IMR-90 (cell line): ENCODE data around the gene QKI. TPM values are rescaled to one million over a fixed set of nuclear protein-coding genes. Genes with fewer than 3 reads are reported as not detected.
A peak's percentile ranks its signal among the peaks of the same experiment; 100 is the strongest.

ENCODE experiments used
- ATAC-seq: fragments of 200-7000 bp; cut with Tn5 transposase; 2 replicates; pipeline ENCODE4 v1.9.1; 2020; ENCODE audit warnings: low read depth, mild to moderate bottlenecking, moderate library complexity
- BruUV-seq: library from RNA; stranded (reverse); fragments of 400-500 nt; replicated peaks from 2 replicates; lab custom pipeline; 2021; lab: Mats Ljungman, UMichigan
- CTCF ChIA-PET: fragments of 300-600 bp; formaldehyde crosslinking; extraction: SDS; loops from one replicate; lab custom pipeline; 2021; ENCODE audit warnings: antibody characterized with exemption; lab: Yijun Ruan, JAX
- POLR2A ChIA-PET: fragments of 300-600 bp; sonication (Branson Sonifier 250); formaldehyde crosslinking; loops from one replicate; lab custom pipeline; 2022; ENCODE audit warnings: antibody characterized with exemption; ENCODE audit not compliant: unreplicated experiment; lab: Charles Lee
- DNase-seq: peaks from one replicate; pipeline ENCODE4 v3.0.0; 2013
- H2AFZ ChIP-seq: replicated peaks from 2 replicates; pipeline ENCODE3; 2013; ENCODE audit warnings: low read length, mild to moderate bottlenecking; ENCODE audit not compliant: poor library complexity
- H2AK5ac ChIP-seq: 2 replicates; pipeline ENCODE4 v1.6.1; 2013; ENCODE audit warnings: low read depth, low read length, inconsistent platforms
- H2AK9ac ChIP-seq: replicated peaks from 2 replicates; pipeline ENCODE3; 2013; ENCODE audit warnings: mild to moderate bottlenecking, low read depth, low read length, moderate library complexity; ENCODE audit not compliant: poor library complexity
- H2BK120ac ChIP-seq: 2 replicates; pipeline ENCODE4 v1.6.1; 2013; ENCODE audit warnings: low read depth, low read length, inconsistent platforms
- H2BK15ac ChIP-seq: 3 replicates; pipeline ENCODE4 v1.6.1; 2013; ENCODE audit warnings: low read depth, low read length, inconsistent platforms
- H2BK20ac ChIP-seq: 2 replicates; pipeline ENCODE4 v1.6.1; 2013; ENCODE audit warnings: low read depth, mild to moderate bottlenecking, inconsistent platforms, low read length, moderate library complexity
- H2BK5ac ChIP-seq: 2 replicates; pipeline ENCODE4 v1.6.1; 2013; ENCODE audit warnings: mild to moderate bottlenecking, low read depth, low read length, inconsistent platforms; ENCODE audit not compliant: poor library complexity, severe bottlenecking
- H3K14ac ChIP-seq: replicated peaks from 2 replicates; pipeline ENCODE4 v1.6.1; 2013; ENCODE audit warnings: low read depth, low read length, inconsistent platforms
- H3K18ac ChIP-seq: 2 replicates; pipeline ENCODE4 v1.6.1; 2013; ENCODE audit warnings: low read depth, low read length, control low read depth
- H3K23ac ChIP-seq: 2 replicates; pipeline ENCODE4 v1.6.1; 2013; ENCODE audit warnings: low read depth, low read length, inconsistent platforms
- H3K27ac ChIP-seq: 2 replicates; pipeline ENCODE4 v1.5.1; 2013; ENCODE audit warnings: mild to moderate bottlenecking, control low read depth, low read length; ENCODE audit not compliant: insufficient read depth
- H3K27me3 ChIP-seq: 2 replicates; pipeline ENCODE4 v1.6.1; 2013; ENCODE audit warnings: low read length; ENCODE audit not compliant: control insufficient read depth, insufficient read depth
- H3K36me3 ChIP-seq: 2 replicates; pipeline ENCODE4 v1.6.1; 2013; ENCODE audit warnings: low read length, mixed read lengths; ENCODE audit not compliant: control insufficient read depth, insufficient read depth
- H3K4ac ChIP-seq: 2 replicates; pipeline ENCODE4 v1.6.1; 2013; ENCODE audit warnings: low read depth, low read length, inconsistent platforms
- H3K4me1 ChIP-seq: 2 replicates; pipeline ENCODE4 v1.6.1; 2013; ENCODE audit warnings: low read length, mixed read lengths; ENCODE audit not compliant: control insufficient read depth, insufficient read depth
- H3K4me2 ChIP-seq: 2 replicates; pipeline ENCODE4 v1.6.1; 2013; ENCODE audit warnings: low read depth, mild to moderate bottlenecking, control low read depth, low read length, moderate library complexity
- H3K4me3 ChIP-seq: 2 replicates; pipeline ENCODE4 v1.5.1; 2013; ENCODE audit warnings: low read depth, mild to moderate bottlenecking, control low read depth, low read length, moderate library complexity; ENCODE audit not compliant: insufficient read depth
- H3K56ac ChIP-seq: 2 replicates; pipeline ENCODE4 v1.6.1; 2013; ENCODE audit warnings: low read length, inconsistent platforms; ENCODE audit not compliant: insufficient read depth; ENCODE audit errors: extremely low read depth
- H3K79me1 ChIP-seq, 2 experiments: 2 replicates each; pipeline ENCODE4 v1.6.1; 2013; ENCODE audit warnings: low read length in 2 of 2, inconsistent platforms in 1 of 2, low read depth in 1 of 2
- H3K9ac ChIP-seq: 2 replicates; pipeline ENCODE4 v1.6.1; 2013; ENCODE audit warnings: low read depth, low read length, control low read depth
- H3K9me1 ChIP-seq: 2 replicates; pipeline ENCODE4 v1.6.1; 2013; ENCODE audit warnings: low read length, inconsistent platforms; ENCODE audit not compliant: insufficient read depth
- H3K9me3 ChIP-seq: 2 replicates; pipeline ENCODE4 v1.6.1; 2013; ENCODE audit warnings: low read length; ENCODE audit not compliant: control insufficient read depth, insufficient read depth
- H4K20me1 ChIP-seq: 2 replicates; pipeline ENCODE4 v1.6.1; 2013; ENCODE audit warnings: low read length, inconsistent platforms; ENCODE audit not compliant: insufficient read depth
- H4K5ac ChIP-seq: 2 replicates; pipeline ENCODE4 v1.6.1; 2013; ENCODE audit warnings: mild to moderate bottlenecking, low read depth, low read length, control low read depth
- H4K8ac ChIP-seq, 2 experiments: 2 replicates each; pipeline ENCODE4 v1.6.1; 2013; ENCODE audit warnings: low read depth in 2 of 2, low read length in 2 of 2, control low read depth in 1 of 2, inconsistent platforms in 1 of 2
- H4K91ac ChIP-seq: 2 replicates; pipeline ENCODE4 v1.6.1; 2013; ENCODE audit warnings: low read depth, low read length, inconsistent platforms; ENCODE audit not compliant: insufficient read depth
- BHLHE40 ChIP-seq: fragments of 150-350 bp; IDR thresholded peaks from 2 replicates; pipeline ENCODE4 v1.6.1; 2016; ENCODE audit warnings: mild to moderate bottlenecking, low read depth, low read length
- CEBPB ChIP-seq: IDR thresholded peaks from 2 replicates; pipeline ENCODE4 v1.6.1; 2012; ENCODE audit warnings: low read depth, low read length, improper control_type of control experiment
- CHD1 ChIP-seq: IDR thresholded peaks from 2 replicates; pipeline ENCODE4 v1.6.1; 2012; ENCODE audit warnings: low read depth, low read length, improper control_type of control experiment
- FOS ChIP-seq: fragments of 150-350 bp; IDR thresholded peaks from 2 replicates; pipeline ENCODE4 v1.6.1; 2016; ENCODE audit warnings: low read depth, low read length
- MAFK ChIP-seq: IDR thresholded peaks from 2 replicates; pipeline ENCODE4 v1.6.1; 2012; ENCODE audit warnings: low read depth, low read length, improper control_type of control experiment
- MAZ ChIP-seq: IDR thresholded peaks from 2 replicates; pipeline ENCODE4 v1.6.1; 2012; ENCODE audit warnings: low read depth, mild to moderate bottlenecking, low read length, improper control_type of control experiment, moderate library complexity, borderline replicate concordance
- MXI1 ChIP-seq: IDR thresholded peaks from 2 replicates; pipeline ENCODE4 v1.6.1; 2012; ENCODE audit warnings: low read depth, mild to moderate bottlenecking, low read length, moderate library complexity, borderline replicate concordance
- NFE2L2 ChIP-seq: fragments of 150-350 bp; IDR thresholded peaks from 2 replicates; pipeline ENCODE4 v1.6.1; 2016; ENCODE audit warnings: low read depth, mild to moderate bottlenecking, low read length
- POLR2A ChIP-seq: IDR thresholded peaks from 2 replicates; pipeline ENCODE4 v1.6.1; 2012; ENCODE audit warnings: mild to moderate bottlenecking, low read depth, low read length
- RAD21 ChIP-seq: IDR thresholded peaks from 2 replicates; pipeline ENCODE4 v1.6.1; 2012; ENCODE audit warnings: low read length, improper control_type of control experiment
- RCOR1 ChIP-seq: IDR thresholded peaks from 2 replicates; pipeline ENCODE4 v1.6.1; 2012; ENCODE audit warnings: mild to moderate bottlenecking, low read length, improper control_type of control experiment; ENCODE audit not compliant: insufficient replicate concordance
- RFX5 ChIP-seq: IDR thresholded peaks from 2 replicates; pipeline ENCODE4 v1.8.0; 2012; ENCODE audit warnings: low read depth, mild to moderate bottlenecking, low read length, moderate library complexity
- SMC3 ChIP-seq: fragments of 150-350 bp; IDR thresholded peaks from 2 replicates; pipeline ENCODE4 v1.6.1; 2016; ENCODE audit warnings: low read depth, mild to moderate bottlenecking, antibody characterized with exemption, low read length, moderate library complexity
- WGBS, 2 experiments: methylation state at CpG; one replicate each; pipeline versions ENCODE4 v1.1.5 to v1.1.7; 2013; ENCODE audit warnings: missing lambda C conversion rate in 2 of 2; ENCODE audit not compliant: insufficient read length in 1 of 2; ENCODE audit errors: extremely low coverage in 2 of 2; 5-methylcytosine and 5-hydroxymethylcytosine counted together
- dilution Hi-C: fragments of 300-500 bp; cut with HindIII; formaldehyde crosslinking; loops from one replicate; pipeline ENCODE4 v1.14.3; 2018; ENCODE audit warnings: low sequenced_read_pairs; ENCODE audit not compliant: unreplicated experiment
- in situ Hi-C: fragments of 300-500 bp; cut with MboI; formaldehyde crosslinking; loops from 3 replicates; pipeline ENCODE4 v1.14.3; 2019; ENCODE audit warnings: low sequenced_read_pairs, inconsistent platforms, mixed read lengths
- intact Hi-C: fragments of 100-400 bp; cut with micrococcal nuclease; formaldehyde crosslinking; loops from 2 replicates; pipeline ENCODE4 v1.10.0; 2022
- polyA plus RNA-seq, 3 experiments: library from polyadenylated mRNA; depleted of rRNA; stranded (reverse); fragments of >200 nt; gene quantifications; 2 replicates each; pipeline ENCODE4 v1.2.3, GENCODE V29; 2012; ENCODE audit warnings: low replicate concordance in 1 of 3
- total RNA-seq: library from RNA; depleted of rRNA; stranded (reverse); fragments of >200 nt; gene quantifications from 2 replicates; pipeline ENCODE4 v1.2.3, GENCODE V29; 2012
- TF ChIP-seq, protein P1 (sequence below): fragments of 150-350 bp; IDR thresholded peaks from 2 replicates; pipeline ENCODE4 v1.6.1; 2017; ENCODE audit warnings: mild to moderate bottlenecking, antibody characterized with exemption, low read length, low read depth
- TF ChIP-seq, protein P2 (sequence below): conservative IDR thresholded peaks from 2 replicates; pipeline ENCODE4 v1.5.1; 2012; ENCODE audit warnings: mild to moderate bottlenecking, low read depth, low read length, improper control_type of control experiment
- TF ChIP-seq, protein P3 (sequence below): fragments of 150-350 bp; IDR thresholded peaks from 2 replicates; pipeline ENCODE4 v1.6.1; 2016; ENCODE audit warnings: low read depth, mild to moderate bottlenecking, low read length, moderate library complexity, borderline replicate concordance

Gene QKI
- total and polyA plus RNA-seq, 2 of the 4 experiments (the other 2 are of a cell fraction), result 112 to 232 TPM

DNA sequence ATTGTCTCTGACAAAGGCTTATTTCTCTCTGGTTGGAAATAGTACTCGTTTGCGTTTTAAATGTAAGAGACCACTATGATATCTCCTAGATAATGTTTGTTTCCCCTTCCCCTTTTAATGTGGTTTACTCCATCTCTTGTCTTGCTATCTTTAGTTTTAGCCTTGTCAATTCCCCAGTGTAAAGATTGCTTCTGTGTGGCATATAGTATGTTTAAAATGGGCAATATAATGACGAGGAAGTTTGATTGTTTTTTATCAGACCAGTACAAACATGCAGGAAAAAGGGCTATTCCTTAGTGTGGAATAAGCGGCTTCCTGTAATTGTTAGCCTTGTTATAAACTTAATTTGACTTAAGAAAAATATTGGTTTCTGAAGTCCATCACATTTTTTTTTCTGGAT, 3.1 kb downstream of the QKI start:
- intact Hi-C loops, result loop anchor here (2.0 to 10.0 kb wide), 7 partner anchors 115 to 1827 kb away; no protein-coding TSS in a partner anchor

More for the DNA sequence above, 3.1 kb downstream of the QKI start:
- Histone ChIP-seq H3K4me2 (peak overlapping the region; percentile 87), H2AK5ac (no peak overlapping the region), H2BK15ac (no peak overlapping the region), H3K27ac (peak overlapping the region; percentile 50; the same call in 1 of the 2 replicates), H2AK9ac (no peak overlapping the region), H2BK120ac (0 out of 2 replicates have a peak overlapping the region, but pooled peaks have one; percentile 2), H3K9me1 (no peaks in the 10 kb centered on the region; the same call in 1 of the 2 replicates), H3K56ac (no peak overlapping the region; the same call in 1 of the 2 replicates), H3K14ac (no peak overlapping the region; the same call in 1 of the 2 replicates), H4K20me1 (peaks cover 35% of the 10 kb centered on the region), H3K27me3 (no peaks in the 10 kb centered on the region), H4K5ac (no peak overlapping the region), H2BK5ac (peak overlapping the region; percentile 63), H3K23ac (peak overlapping the region; percentile 8; the same call in 1 of the 2 replicates), H3K9me3 (no peaks in the 10 kb centered on the region), H2AFZ (no peak overlapping the region), H2BK20ac (no peak overlapping the region), H3K4me3 (peak overlapping the region; percentile 32), H3K36me3 (no peaks in the 10 kb centered on the region), H3K79me1 (peaks cover 0 to 4% of the 10 kb centered on the region in 2 experiments; a peak in 2 of 4 replicates), H3K18ac (0 out of 2 replicates have a peak overlapping the region, but pooled peaks have one; percentile 12), H3K9ac (peak overlapping the region; percentile 70; the same call in 1 of the 2 replicates), H4K8ac (no peak overlapping the region), H3K4me1 (peaks cover 3% of the 10 kb centered on the region; the same call in 1 of the 2 replicates), H3K4ac (no peak overlapping the region), H4K91ac (no peak overlapping the region)
- dilution Hi-C loops (no loop called here), in situ Hi-C loops (loop anchor here (25.0 kb wide), 1 partner anchor 2005 kb away; no protein-coding TSS in a partner anchor)
- POLR2A ChIA-PET, result no interaction called here
- no peak for ATAC-seq
- CTCF ChIA-PET, result interaction anchor here (0.6 kb wide), 1 partner anchor 543 kb away, joined by 4 read pairs; no protein-coding TSS in a partner anchor
- 20% methylated on average over 1 of the region's 4 CpGs; no CpG with 5 or more reads in 1 of the 2 experiments for WGBS, 2 experiments
- BruUV-seq, result no TSS peak
- no peak for DNase-seq
- TF ChIP-seq MAZ, result no peak
- TF ChIP-seq POLR2A, result no peak
- TF ChIP-seq, protein P1, sequence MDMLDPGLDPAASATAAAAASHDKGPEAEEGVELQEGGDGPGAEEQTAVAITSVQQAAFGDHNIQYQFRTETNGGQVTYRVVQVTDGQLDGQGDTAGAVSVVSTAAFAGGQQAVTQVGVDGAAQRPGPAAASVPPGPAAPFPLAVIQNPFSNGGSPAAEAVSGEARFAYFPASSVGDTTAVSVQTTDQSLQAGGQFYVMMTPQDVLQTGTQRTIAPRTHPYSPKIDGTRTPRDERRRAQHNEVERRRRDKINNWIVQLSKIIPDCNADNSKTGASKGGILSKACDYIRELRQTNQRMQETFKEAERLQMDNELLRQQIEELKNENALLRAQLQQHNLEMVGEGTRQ, result no peak
- TF ChIP-seq SMC3, result no peak
- TF ChIP-seq RFX5, result no peak
- TF ChIP-seq MAFK, result no peak
- no peak for TF ChIP-seq FOS
- no peak for TF ChIP-seq MXI1
- TF ChIP-seq, protein P2, sequence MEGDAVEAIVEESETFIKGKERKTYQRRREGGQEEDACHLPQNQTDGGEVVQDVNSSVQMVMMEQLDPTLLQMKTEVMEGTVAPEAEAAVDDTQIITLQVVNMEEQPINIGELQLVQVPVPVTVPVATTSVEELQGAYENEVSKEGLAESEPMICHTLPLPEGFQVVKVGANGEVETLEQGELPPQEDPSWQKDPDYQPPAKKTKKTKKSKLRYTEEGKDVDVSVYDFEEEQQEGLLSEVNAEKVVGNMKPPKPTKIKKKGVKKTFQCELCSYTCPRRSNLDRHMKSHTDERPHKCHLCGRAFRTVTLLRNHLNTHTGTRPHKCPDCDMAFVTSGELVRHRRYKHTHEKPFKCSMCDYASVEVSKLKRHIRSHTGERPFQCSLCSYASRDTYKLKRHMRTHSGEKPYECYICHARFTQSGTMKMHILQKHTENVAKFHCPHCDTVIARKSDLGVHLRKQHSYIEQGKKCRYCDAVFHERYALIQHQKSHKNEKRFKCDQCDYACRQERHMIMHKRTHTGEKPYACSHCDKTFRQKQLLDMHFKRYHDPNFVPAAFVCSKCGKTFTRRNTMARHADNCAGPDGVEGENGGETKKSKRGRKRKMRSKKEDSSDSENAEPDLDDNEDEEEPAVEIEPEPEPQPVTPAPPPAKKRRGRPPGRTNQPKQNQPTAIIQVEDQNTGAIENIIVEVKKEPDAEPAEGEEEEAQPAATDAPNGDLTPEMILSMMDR, result no peak
- no peak for TF ChIP-seq CEBPB
- TF ChIP-seq, protein P3, sequence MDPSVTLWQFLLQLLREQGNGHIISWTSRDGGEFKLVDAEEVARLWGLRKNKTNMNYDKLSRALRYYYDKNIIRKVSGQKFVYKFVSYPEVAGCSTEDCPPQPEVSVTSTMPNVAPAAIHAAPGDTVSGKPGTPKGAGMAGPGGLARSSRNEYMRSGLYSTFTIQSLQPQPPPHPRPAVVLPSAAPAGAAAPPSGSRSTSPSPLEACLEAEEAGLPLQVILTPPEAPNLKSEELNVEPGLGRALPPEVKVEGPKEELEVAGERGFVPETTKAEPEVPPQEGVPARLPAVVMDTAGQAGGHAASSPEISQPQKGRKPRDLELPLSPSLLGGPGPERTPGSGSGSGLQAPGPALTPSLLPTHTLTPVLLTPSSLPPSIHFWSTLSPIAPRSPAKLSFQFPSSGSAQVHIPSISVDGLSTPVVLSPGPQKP, result no peak
- no peak for TF ChIP-seq RAD21
- no peak for TF ChIP-seq RCOR1
- TF ChIP-seq CHD1, result no peak
- TF ChIP-seq BHLHE40, result no peak
- no peak for TF ChIP-seq NFE2L2
